ENCODE measurements around the gene TTC23.

TTC23 gene

GRCh38 chr15:99129644-99130043 lies 119.7 kb downstream of the TTC23 start:
- DNase-seq, result no peak
- intact Hi-C loops (cut with DNase I), result no loop called here

GRCh38 chr15:99128411-99128810 lies 121.0 kb downstream of the TTC23 start:
- DNase-seq, result no peak
- intact Hi-C loops (cut with DNase I), result no loop called here

GRCh38 chr15:99127773-99128172 lies 121.6 kb downstream of the TTC23 start:
- no peak for DNase-seq
- intact Hi-C loops (cut with DNase I), result no loop called here

GRCh38 chr15:99126930-99127329 lies 122.5 kb downstream of the TTC23 start:
- peak in 3 of 42 donors; percentile 6 to 18 (median 7) for DNase-seq
- intact Hi-C loops (cut with DNase I), result no loop called here

- DNase-seq, result peak in 4 of 42 donors; percentile 7 to 34 (median 8)
- intact Hi-C loops (cut with DNase I), result no loop called here
Measured at GRCh38 chr15:99126131-99126588, 123.2 kb downstream of the TTC23 start.

GRCh38 chr15:99125061-99125891 lies 124.1 kb downstream of the TTC23 start:
- DNase-seq, result peak in 3 of 42 donors; percentile 8 to 44 (median 26)
- intact Hi-C loops (cut with DNase I), result no loop called here

GRCh38 chr15:99124641-99125040 lies 124.7 kb downstream of the TTC23 start:
- peak in 3 of 42 donors; percentile 6 to 32 (median 23) for DNase-seq

GRCh38 chr15:99123713-99124451 lies 125.5 kb downstream of the TTC23 start:
- peak; percentile 59 to 97 (median 83) for DNase-seq
- intact Hi-C loops (cut with DNase I), result no loop called here

More at GRCh38 chr15:99124641-99125040, 124.7 kb downstream of the TTC23 start:
- intact Hi-C loops (cut with DNase I), result no loop called here

GRCh38 chr15:99122831-99123712 lies 126.3 kb downstream of the TTC23 start:
- intact Hi-C loops (cut with DNase I), result no loop called here
- DNase-seq, result peak in 5 of 42 donors; percentile 3 to 32 (median 6)

- intact Hi-C loops (cut with DNase I), result no loop called here
- DNase-seq, result peak in 4 of 42 donors; percentile 6 to 28 (median 14)
Measured at GRCh38 chr15:99121691-99122410, 127.5 kb downstream of the TTC23 start.

- intact Hi-C loops (cut with DNase I), result no loop called here
- DNase-seq, result peak in 8 of 42 donors; percentile 1 to 39 (median 13)
Measured at GRCh38 chr15:99121207-99121606, 128.2 kb downstream of the TTC23 start.

- intact Hi-C loops (cut with DNase I), result no loop called here
- DNase-seq, result peak in 7 of 42 donors; percentile 7 to 30 (median 23)
Measured at GRCh38 chr15:99120050-99120777, 129.2 kb downstream of the TTC23 start.

GRCh38 chr15:99118801-99119546 lies 130.4 kb downstream of the TTC23 start:
- peak in 7 of 42 donors; percentile 6 to 30 (median 8) for DNase-seq
- intact Hi-C loops (cut with DNase I), result no loop called here

- intact Hi-C loops (cut with DNase I), result no loop called here
- peak in 1 of 42 donors; percentile 5 for DNase-seq
Measured at GRCh38 chr15:99118258-99118632, 131.1 kb downstream of the TTC23 start.

- intact Hi-C loops (cut with DNase I), result no loop called here
- peak in 4 of 42 donors; percentile 5 to 29 (median 7) for DNase-seq
Measured at GRCh38 chr15:99117563-99118257, 131.7 kb downstream of the TTC23 start.

- DNase-seq, result peak in 4 of 42 donors; percentile 1 to 9 (median 4)
- intact Hi-C loops (cut with DNase I), result no loop called here
Measured at GRCh38 chr15:99117111-99117510, 132.3 kb downstream of the TTC23 start.
